GM23338 (cell line): ENCODE results near the gene MTOR. TPM values are rescaled to one million over a fixed set of nuclear protein-coding genes. Genes with fewer than 3 reads are reported as not detected.

Experiments used
- ATAC-seq: fragments of 200-7000 bp; cut with Tn5 transposase; 3 replicates; pipeline ENCODE4 v1.9.1; 2020
- DNase-seq: peaks from one replicate; pipeline ENCODE4 v3.0.0-alpha.2; 2015; ENCODE audit warnings: low spot score
- H2AFZ ChIP-seq: fragments of 200-600 bp; sonication (generic); 2 replicates; pipeline ENCODE4 v1.8.0; 2016; ENCODE audit warnings: antibody characterized with exemption, mild to moderate bottlenecking, moderate library complexity
- H3F3A ChIP-seq: fragments of 200-600 bp; sonication (generic); replicated peaks from 2 replicates; pipeline ENCODE4 v1.8.0; 2017; ENCODE audit warnings: antibody characterized with exemption, mixed run types, low read depth
- H3K27ac ChIP-seq: fragments of 200-600 bp; sonication (generic); 2 replicates; pipeline ENCODE4 v1.6.1; 2016; ENCODE audit warnings: low read depth
- H3K27me3 ChIP-seq: fragments of 200-600 bp; sonication (generic); 2 replicates; pipeline ENCODE4 v1.8.0; 2016; ENCODE audit warnings: mild to moderate bottlenecking, mixed run types, moderate library complexity; ENCODE audit not compliant: insufficient read depth
- H3K36me3 ChIP-seq: fragments of 200-600 bp; sonication (generic); 2 replicates; pipeline ENCODE4 v1.8.0; 2016; ENCODE audit warnings: mild to moderate bottlenecking; ENCODE audit not compliant: insufficient read depth
- H3K4me1 ChIP-seq: fragments of 200-600 bp; sonication (generic); 2 replicates; pipeline ENCODE4 v1.8.0; 2016; ENCODE audit warnings: mild to moderate bottlenecking, moderate library complexity; ENCODE audit not compliant: insufficient read depth
- H3K4me2 ChIP-seq: fragments of 200-600 bp; sonication (generic); 2 replicates; pipeline ENCODE4 v1.7.1; 2017; ENCODE audit warnings: mixed run types
- H3K4me3 ChIP-seq: fragments of 200-600 bp; sonication (generic); 2 replicates; pipeline ENCODE4 v1.6.1; 2016; ENCODE audit warnings: mixed run types
- H3K79me2 ChIP-seq: fragments of 200-600 bp; sonication (generic); replicated peaks from 2 replicates; pipeline ENCODE4 v1.8.0; 2017; ENCODE audit warnings: mild to moderate bottlenecking; ENCODE audit not compliant: insufficient read depth
- H3K9me2 ChIP-seq: fragments of 200-600 bp; sonication (generic); 2 replicates; pipeline ENCODE4 v1.8.0; 2017; ENCODE audit not compliant: insufficient read depth
- H4K20me1 ChIP-seq: fragments of 200-600 bp; sonication (generic); replicated peaks from 2 replicates; pipeline ENCODE4 v1.8.0; 2017; ENCODE audit warnings: mild to moderate bottlenecking; ENCODE audit not compliant: insufficient read depth
- H3K27ac Mint-ChIP-seq: 2 replicates; pipeline ENCODE4 v1.8.0; 2020; ENCODE audit warnings: inconsistent platforms, mild to moderate bottlenecking, moderate library complexity, mixed read lengths
- H3K27me3 Mint-ChIP-seq: 3 replicates; pipeline ENCODE4 v1.8.0; 2022; ENCODE audit warnings: low read depth, mild to moderate bottlenecking, moderate library complexity, mixed read lengths, inconsistent platforms; ENCODE audit not compliant: insufficient read depth, poor library complexity
- H3K36me3 Mint-ChIP-seq: 3 replicates; pipeline ENCODE4 v1.8.0; 2021; ENCODE audit warnings: low read depth, mild to moderate bottlenecking, inconsistent platforms, moderate library complexity, mixed read lengths
- H3K4me1 Mint-ChIP-seq: 3 replicates; pipeline ENCODE4 v1.8.0; 2020; ENCODE audit warnings: mild to moderate bottlenecking, inconsistent platforms, mixed read lengths
- H3K4me3 Mint-ChIP-seq: 3 replicates; pipeline ENCODE4 v1.8.0; 2021; ENCODE audit warnings: moderate library complexity, mild to moderate bottlenecking, inconsistent platforms, mixed read lengths
- H3K9me3 Mint-ChIP-seq: 3 replicates; pipeline ENCODE4 v1.8.0; 2020; ENCODE audit warnings: moderate library complexity, mild to moderate bottlenecking, inconsistent platforms, mixed read lengths
- CREB1 ChIP-seq: fragments of 250-450 bp; sonication (Bioruptor Pico); IDR thresholded peaks from 2 replicates; pipeline ENCODE4 v1.5.0; 2020; ENCODE audit warnings: low read depth, mild to moderate bottlenecking, moderate library complexity
- CTCF ChIP-seq, 2 experiments: fragments of 200-600 bp in 1 of 2; sonication (generic) in 1 of 2; conservative IDR thresholded peaks; 2 replicates each; pipeline versions ENCODE4 v1.5.1 to v1.6.1; 2016 to 2017; ENCODE audit warnings: antibody characterized with exemption in 2 of 2, low read depth in 2 of 2, mild to moderate bottlenecking in 2 of 2, moderate library complexity in 1 of 2
- ETS1 ChIP-seq: IDR thresholded peaks from 2 replicates; pipeline ENCODE4 v1.6.1; 2016; ENCODE audit warnings: antibody characterized with exemption
- EZH2 ChIP-seq: fragments of 200-600 bp; sonication (generic); IDR thresholded peaks from one replicate; pipeline ENCODE4 v1.8.0; 2017; ENCODE audit warnings: antibody characterized with exemption, mild to moderate bottlenecking, low read depth; ENCODE audit not compliant: unreplicated experiment
- EZH2phosphoT487 ChIP-seq: fragments of 200-600 bp; sonication (generic); IDR thresholded peaks from one replicate; pipeline ENCODE4 v1.8.1; 2018; ENCODE audit warnings: antibody characterized with exemption; ENCODE audit not compliant: unreplicated experiment
- JUNB ChIP-seq: IDR thresholded peaks from one replicate; pipeline ENCODE4 v1.6.1; 2016; ENCODE audit warnings: antibody characterized with exemption; ENCODE audit not compliant: unreplicated experiment
- NANOG ChIP-seq: IDR thresholded peaks from 2 replicates; pipeline ENCODE4 v1.6.1; 2016; ENCODE audit warnings: antibody characterized with exemption, borderline replicate concordance
- POLR2AphosphoS5 ChIP-seq: IDR thresholded peaks from 2 replicates; pipeline ENCODE4 v1.6.1; 2016; ENCODE audit warnings: antibody characterized with exemption, low read depth
- REST ChIP-seq: IDR thresholded peaks from one replicate; pipeline ENCODE4 v1.6.1; 2018; ENCODE audit warnings: antibody characterized with exemption; ENCODE audit not compliant: unreplicated experiment
- STAT1 ChIP-seq: IDR thresholded peaks from one replicate; pipeline ENCODE4 v1.6.1; 2016; ENCODE audit warnings: antibody characterized with exemption; ENCODE audit not compliant: unreplicated experiment
- ZNF114 ChIP-seq: fragments of 250-450 bp; sonication (Bioruptor Pico); IDR thresholded peaks from 2 replicates; pipeline ENCODE4 v1.5.0; 2020; ENCODE audit warnings: mild to moderate bottlenecking, moderate library complexity
- ZNF331 ChIP-seq: fragments of 250-450 bp; sonication (Bioruptor Pico); IDR thresholded peaks from 2 replicates; pipeline ENCODE4 v1.5.0; 2020; ENCODE audit warnings: low read depth, mild to moderate bottlenecking, moderate library complexity
- ZNF462 ChIP-seq: fragments of 250-450 bp; sonication (Bioruptor Pico); IDR thresholded peaks from 2 replicates; pipeline ENCODE4 v1.5.0; 2020; ENCODE audit warnings: mild to moderate bottlenecking, moderate library complexity
- polyA plus RNA-seq: library from polyadenylated mRNA; unstranded; fragments of >200 nt; fragmentation: Nextera tagmentation; extraction: Ambion mirVana; gene quantifications from 2 replicates; pipeline ENCODE4 v1.2.1, GENCODE V29; 2016
- total RNA-seq: library from RNA; depleted of rRNA; stranded (reverse); fragments of >200 nt; shearing (Covaris generic); gene quantifications from 2 replicates; pipeline ENCODE4 v1.2.3, GENCODE V29; 2014

Gene MTOR
- total and polyA plus RNA-seq, 2 experiments from 2014 or later, result 22.8 to 98.0 TPM

- Mint-ChIP-seq H3K4me3 (no peak overlapping the region), H3K27me3 (no peaks in the 10 kb centered on the region), H3K4me1 (peaks cover 4% of the 10 kb centered on the region; the same call in 1 of the 3 replicates), H3K27ac (no peak overlapping the region), H3K36me3 (peaks cover 20% of the 10 kb centered on the region), H3K9me3 (no peaks in the 10 kb centered on the region)
- no peaks in the 10 kb centered on the region for H3K9me2 ChIP-seq
- no peaks in the 10 kb centered on the region for H3K79me2 ChIP-seq
- H2AFZ ChIP-seq, result no peak overlapping the region
- peaks cover 7% of the 10 kb centered on the region for H4K20me1 ChIP-seq
- H3K4me1 ChIP-seq, result no peaks in the 10 kb centered on the region
- TF ChIP-seq STAT1 (no peak), NANOG (no peak), ZNF114 (no peak), CTCF (conservative IDR thresholded peaks at IDR 0.05; ENCODE audit: low read depth in 2 of 2) (no peak), CREB1 (CRISPR knock-in tag) (no peak), REST (no peak), POLR2AphosphoS5 (no peak), ZNF331 (no peak), ZNF462 (no peak), EZH2phosphoT487 (no peak), JUNB (no peak), ETS1 (no peak), EZH2 (no peak)
- ATAC-seq (no peak), DNase-seq (no peak)
- H3K4me3 ChIP-seq, result no peak overlapping the region
- H3K4me2 ChIP-seq, result no peak overlapping the region
- no peaks in the 10 kb centered on the region for H3F3A ChIP-seq
- peaks cover 7% of the 10 kb centered on the region for H3K36me3 ChIP-seq
- no peak overlapping the region for H3K27ac ChIP-seq
- no peaks in the 10 kb centered on the region for H3K27me3 ChIP-seq
These were observed 75.4 kb downstream of the MTOR start for GRCh38 chr1:11187000-11187399.
